Suprapubic skin (tissue), 4 donors: Measurements from ENCODE around the gene EDNRA. TPM values are rescaled to one million over a fixed set of nuclear protein-coding genes. Genes with fewer than 3 reads are reported as not detected.

Experiments
- DNase-seq, 2 donors: peaks; one replicate each; pipeline ENCODE4 v3.0.0-alpha.2; 2019; ENCODE audit warnings: low spot score in 2 of 2
- H3K27ac ChIP-seq: fragments of 200-600 bp; sonication (generic); one replicate; pipeline ENCODE4 v1.5.1; 2019
- H3K27me3 ChIP-seq: fragments of 200-600 bp; sonication (generic); one replicate; pipeline ENCODE4 v1.5.1; 2019
- H3K36me3 ChIP-seq: fragments of 200-600 bp; sonication (generic); one replicate; pipeline ENCODE4 v1.5.1; 2019
- H3K4me1 ChIP-seq: fragments of 200-600 bp; sonication (generic); one replicate; pipeline ENCODE4 v1.5.1; 2019
- H3K4me3 ChIP-seq: fragments of 200-600 bp; sonication (generic); one replicate; pipeline ENCODE4 v1.5.1; 2019; ENCODE audit warnings: mild to moderate bottlenecking
- H3K9me3 ChIP-seq: fragments of 200-600 bp; sonication (generic); one replicate; pipeline ENCODE4 v1.5.1; 2019
- EP300 ChIP-seq: sonication (generic); formaldehyde crosslinking; IDR thresholded peaks from one replicate; pipeline ENCODE4 v1.6.1; 2017; ENCODE audit warnings: antibody characterized with exemption
- POLR2A ChIP-seq, 2 donors: fragments of 450-650 bp; IDR thresholded peaks; one replicate each; pipeline ENCODE4 v1.6.1; 2017; ENCODE audit warnings: antibody characterized with exemption in 2 of 2, mild to moderate bottlenecking in 2 of 2, moderate library complexity in 2 of 2
- POLR2AphosphoS5 ChIP-seq, 3 donors: sonication (generic); formaldehyde crosslinking; IDR thresholded peaks; one replicate each; pipeline ENCODE4 v1.6.1; 2017; ENCODE audit warnings: antibody characterized with exemption in 3 of 3
- WGBS: methylation state at CpG from one replicate; pipeline ENCODE4 v1.1.5; 2018; 5-methylcytosine and 5-hydroxymethylcytosine counted together
- total RNA-seq, 4 donors: library from RNA; depleted of rRNA; stranded (reverse); fragments of >200 nt; gene quantifications; one replicate each; pipeline ENCODE4 v1.1.0, GENCODE V29; 2016
- TF ChIP-seq, protein P1 (sequence below), 2 donors: fragments of 200-600 bp in 1 of 2; fragments of 450-650 bp in 1 of 2; sonication (generic) in 1 of 2; IDR thresholded peaks; one replicate each; pipeline ENCODE4 v1.5.1; 2016 to 2019; ENCODE audit warnings: antibody characterized with exemption in 2 of 2, mild to moderate bottlenecking in 1 of 2, moderate library complexity in 1 of 2

The EDNRA gene
- total RNA-seq, 4 donors from 2014 or later = 4.0 to 6.0 (median 4.4) TPM

DNA sequence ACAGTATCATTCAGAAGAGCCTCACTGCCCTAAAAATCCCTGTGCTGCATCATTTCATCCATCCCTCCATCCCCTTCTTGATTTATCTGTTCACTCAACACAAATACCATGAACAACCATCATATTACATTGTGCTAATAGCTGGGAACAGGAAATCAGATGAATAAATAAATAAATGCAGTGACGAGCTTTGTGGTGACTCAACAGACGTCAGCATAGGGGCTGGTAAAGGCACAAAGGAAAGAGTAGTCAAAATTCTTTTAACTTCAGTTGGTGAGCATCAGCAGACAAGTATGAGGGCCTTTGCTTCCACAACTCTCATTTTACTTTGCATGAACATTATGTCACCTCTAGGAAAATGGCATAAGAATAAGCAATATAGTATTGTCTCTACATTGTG, 65.5 kb downstream of the EDNRA start:
- DNase-seq = no peak
- 74% methylated on average over 2 of the region's 2 CpGs for WGBS
- Histone ChIP-seq H3K36me3 (no peaks in the 10 kb centered on the region), H3K4me3 (no peak overlapping the region), H3K9me3 (no peaks in the 10 kb centered on the region), H3K27ac (no peak overlapping the region), H3K4me1 (no peaks in the 10 kb centered on the region), H3K27me3 (no peaks in the 10 kb centered on the region)
- TF ChIP-seq POLR2AphosphoS5 (IDR thresholded peaks at IDR 0.05) (no peak), EP300 (no peak), POLR2A (IDR thresholded peaks at IDR 0.05) (no peak)
- TF ChIP-seq, protein P1, sequence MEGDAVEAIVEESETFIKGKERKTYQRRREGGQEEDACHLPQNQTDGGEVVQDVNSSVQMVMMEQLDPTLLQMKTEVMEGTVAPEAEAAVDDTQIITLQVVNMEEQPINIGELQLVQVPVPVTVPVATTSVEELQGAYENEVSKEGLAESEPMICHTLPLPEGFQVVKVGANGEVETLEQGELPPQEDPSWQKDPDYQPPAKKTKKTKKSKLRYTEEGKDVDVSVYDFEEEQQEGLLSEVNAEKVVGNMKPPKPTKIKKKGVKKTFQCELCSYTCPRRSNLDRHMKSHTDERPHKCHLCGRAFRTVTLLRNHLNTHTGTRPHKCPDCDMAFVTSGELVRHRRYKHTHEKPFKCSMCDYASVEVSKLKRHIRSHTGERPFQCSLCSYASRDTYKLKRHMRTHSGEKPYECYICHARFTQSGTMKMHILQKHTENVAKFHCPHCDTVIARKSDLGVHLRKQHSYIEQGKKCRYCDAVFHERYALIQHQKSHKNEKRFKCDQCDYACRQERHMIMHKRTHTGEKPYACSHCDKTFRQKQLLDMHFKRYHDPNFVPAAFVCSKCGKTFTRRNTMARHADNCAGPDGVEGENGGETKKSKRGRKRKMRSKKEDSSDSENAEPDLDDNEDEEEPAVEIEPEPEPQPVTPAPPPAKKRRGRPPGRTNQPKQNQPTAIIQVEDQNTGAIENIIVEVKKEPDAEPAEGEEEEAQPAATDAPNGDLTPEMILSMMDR (IDR thresholded peaks at IDR 0.05) = no peak

DNA sequence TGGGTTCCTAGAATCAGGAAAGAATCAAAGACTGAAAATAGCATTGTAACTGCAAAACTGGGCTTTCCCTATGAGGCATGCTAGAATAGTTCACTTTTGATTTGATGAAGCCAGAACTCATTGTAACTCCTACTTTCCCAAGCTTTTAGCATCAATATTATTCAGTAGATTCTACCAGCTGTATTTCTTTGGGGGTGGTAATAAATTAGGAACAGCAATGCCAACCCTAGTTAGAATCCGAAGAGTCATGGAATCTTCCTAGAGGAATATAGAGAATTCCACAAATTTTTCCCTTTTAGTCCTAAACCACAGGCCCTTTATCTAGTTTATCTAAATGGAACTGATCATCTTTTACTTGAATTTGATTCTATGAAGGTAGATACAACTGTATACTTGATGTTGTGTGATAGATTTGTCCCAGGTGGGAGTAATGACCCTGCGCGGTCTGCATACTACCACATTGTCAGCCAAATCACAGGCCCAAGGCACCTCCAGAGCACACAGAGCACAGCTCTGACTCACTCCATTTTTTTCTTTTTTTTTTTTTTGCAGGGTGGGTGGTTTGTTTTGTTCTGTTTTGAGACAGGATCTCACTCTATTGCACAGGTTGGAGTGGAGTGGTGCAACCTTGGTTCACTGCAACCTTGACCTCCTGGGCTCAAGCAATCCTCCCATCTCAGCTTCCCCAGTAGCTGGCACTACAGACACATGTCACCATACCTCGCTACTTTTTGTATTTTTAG, 66.6 kb downstream of the EDNRA start:
- no peaks in the 10 kb centered on the region for H3K27me3 ChIP-seq
- H3K4me1 ChIP-seq = no peaks in the 10 kb centered on the region
- H3K4me3 ChIP-seq = no peak overlapping the region
- WGBS = 90% methylated on average over 4 of the region's 4 CpGs
- TF ChIP-seq, protein P1 (IDR thresholded peaks at IDR 0.05) = no peak
- TF ChIP-seq POLR2A (IDR thresholded peaks at IDR 0.05) = no peak
- no peak for TF ChIP-seq POLR2AphosphoS5 (IDR thresholded peaks at IDR 0.05)
- no peak for TF ChIP-seq EP300
- no peaks in the 10 kb centered on the region for H3K36me3 ChIP-seq
- no peaks in the 10 kb centered on the region for H3K9me3 ChIP-seq
- no peak overlapping the region for H3K27ac ChIP-seq
- DNase-seq = no peak

DNA sequence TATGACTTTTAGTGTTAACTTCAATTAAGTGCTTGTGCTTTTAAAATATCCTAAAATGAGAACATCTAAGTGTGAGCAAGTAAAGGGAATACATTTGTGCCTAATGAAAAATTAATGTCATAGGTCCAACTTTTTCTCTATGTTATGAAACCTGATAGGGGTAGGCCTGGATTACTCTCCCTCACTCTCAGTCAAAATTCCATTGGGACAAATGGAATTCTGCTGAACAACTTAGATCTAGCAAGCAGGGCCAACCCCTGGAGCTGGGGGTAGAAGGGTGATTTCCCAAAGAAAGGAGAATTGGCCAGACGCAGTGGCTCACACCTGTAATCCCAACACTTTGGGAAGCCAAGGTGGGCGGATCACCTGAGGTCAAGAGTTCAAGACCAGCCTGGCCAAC, 67.4 kb downstream of the EDNRA start:
- Histone ChIP-seq H3K27me3 (no peaks in the 10 kb centered on the region), H3K9me3 (no peaks in the 10 kb centered on the region), H3K4me3 (no peak overlapping the region), H3K4me1 (no peaks in the 10 kb centered on the region), H3K36me3 (no peaks in the 10 kb centered on the region), H3K27ac (no peak overlapping the region)
- 58% methylated on average over 2 of the region's 2 CpGs for WGBS
- no peak for TF ChIP-seq POLR2A (IDR thresholded peaks at IDR 0.05)
- TF ChIP-seq POLR2AphosphoS5 (IDR thresholded peaks at IDR 0.05) = no peak
- TF ChIP-seq, protein P1 (IDR thresholded peaks at IDR 0.05) = no peak
- no peak for TF ChIP-seq EP300
- DNase-seq = no peak

DNA sequence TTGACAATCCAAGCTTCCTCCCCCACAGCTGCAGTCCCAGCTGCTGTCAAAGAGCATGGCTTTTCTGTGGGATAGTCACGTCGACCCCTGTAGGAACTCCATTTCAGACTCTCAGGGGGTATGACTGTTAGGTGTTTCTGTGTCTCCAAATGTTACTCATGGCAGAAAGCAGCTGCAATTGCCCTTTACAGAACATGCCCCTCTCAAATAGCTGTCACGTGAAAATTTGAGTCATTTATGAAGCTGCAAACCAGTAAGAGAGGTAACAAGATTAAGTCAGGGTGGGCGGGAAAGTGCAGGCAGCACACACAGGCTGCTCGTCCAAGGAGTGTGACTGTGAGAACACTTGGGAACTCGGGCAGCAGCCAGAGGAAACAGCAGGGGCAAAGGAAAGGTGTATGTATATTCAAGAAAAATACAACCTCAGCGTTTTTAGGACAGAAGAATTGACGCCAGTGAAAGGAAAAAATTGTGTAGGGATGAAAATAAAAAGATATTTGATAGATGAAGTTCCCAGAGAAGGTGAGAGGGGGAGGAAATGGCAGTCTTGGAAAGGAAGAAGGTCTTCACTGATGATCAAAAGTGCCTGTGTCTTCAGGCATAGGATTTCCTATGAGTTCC, 69.8 kb downstream of the EDNRA start:
- H3K27ac ChIP-seq = no peak overlapping the region
- H3K27me3 ChIP-seq = no peaks in the 10 kb centered on the region
- no peak overlapping the region for H3K4me3 ChIP-seq
- WGBS = 65% methylated on average over 8 of the region's 8 CpGs
- TF ChIP-seq POLR2AphosphoS5 (IDR thresholded peaks at IDR 0.05) (no peak), EP300 (no peak), POLR2A (IDR thresholded peaks at IDR 0.05) (no peak)
- TF ChIP-seq, protein P1 (IDR thresholded peaks at IDR 0.05) = no peak
- no peaks in the 10 kb centered on the region for H3K36me3 ChIP-seq
- H3K9me3 ChIP-seq = no peaks in the 10 kb centered on the region
- H3K4me1 ChIP-seq = no peaks in the 10 kb centered on the region
- DNase-seq = no peak

DNA sequence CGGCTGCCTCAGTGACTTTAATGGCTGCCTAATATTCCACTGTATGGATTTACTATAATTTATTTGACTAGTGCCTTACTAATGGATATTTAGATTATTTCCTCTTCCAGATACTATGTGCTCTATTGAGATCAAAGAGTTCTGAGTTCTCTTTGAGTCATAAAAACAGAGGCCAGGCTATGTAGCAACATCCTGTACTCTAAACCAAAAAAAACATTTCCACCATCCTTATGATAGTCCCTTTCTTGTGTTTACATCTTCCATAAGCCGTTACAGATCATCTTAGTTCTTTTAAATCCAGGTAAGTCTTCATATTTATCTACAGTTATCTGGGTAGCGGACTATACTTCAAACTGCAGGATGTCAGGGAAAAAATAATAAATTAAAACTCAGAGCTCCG, 79.7 kb downstream of the EDNRA start:
- Histone ChIP-seq H3K4me3 (no peak overlapping the region), H3K36me3 (no peaks in the 10 kb centered on the region), H3K27ac (no peak overlapping the region), H3K27me3 (no peaks in the 10 kb centered on the region), H3K9me3 (peaks cover 4% of the 10 kb centered on the region), H3K4me1 (no peaks in the 10 kb centered on the region)
- TF ChIP-seq POLR2AphosphoS5 (IDR thresholded peaks at IDR 0.05) (no peak), EP300 (no peak), POLR2A (IDR thresholded peaks at IDR 0.05) (no peak)
- TF ChIP-seq, protein P1 (IDR thresholded peaks at IDR 0.05) = no peak
- DNase-seq = no peak
- 81% methylated on average over 4 of the region's 4 CpGs for WGBS
